Measurements from ENCODE around the gene ME1.
A peak's percentile ranks its signal among the peaks of the same experiment; 100 is the strongest.

ME1 gene

GRCh38 chr6:83429857-83430610 lies 817 bp downstream of the ME1 start:
- Histone ChIP-seq H3K4me3 (ENCODE audit: low read depth, low read length) (peak overlapping the region; percentile 88), H2AFZ (peak overlapping the region; percentile 93), H3K27me3 (ENCODE audit: control insufficient read depth, insufficient read depth, low read length) (no peaks in the 10 kb centered on the region), H3K27ac (peak overlapping the region; percentile 90), H3K4me1 (no peaks in the 10 kb centered on the region), H3K9ac (peak overlapping the region; percentile 47), H3K36me3 (ENCODE audit: control insufficient read depth, insufficient read depth, low read length) (no peaks in the 10 kb centered on the region), H3K4me2 (ENCODE audit: low read length) (peak overlapping the region; percentile 94), H3K79me2 (peaks cover 6% of the 10 kb centered on the region), H3K9me3 (ENCODE audit: control insufficient read depth, low read length) (no peaks in the 10 kb centered on the region)
- no peak for TF ChIP-seq CTCF (IDR thresholded peaks at IDR 0.05)

GRCh38 chr6:83429269-83429668 lies 1.6 kb downstream of the ME1 start:
- H3K4me2 ChIP-seq (ENCODE audit: low read length), result no peak overlapping the region
- no peak overlapping the region for H3K27ac ChIP-seq
- H3K4me3 ChIP-seq (ENCODE audit: low read depth, low read length), result no peak overlapping the region
- H3K4me1 ChIP-seq, result no peaks in the 10 kb centered on the region
- H3K9ac ChIP-seq, result no peak overlapping the region
- TF ChIP-seq CTCF (IDR thresholded peaks at IDR 0.05), result no peak
- no peaks in the 10 kb centered on the region for H3K36me3 ChIP-seq (ENCODE audit: control insufficient read depth, insufficient read depth, low read length)
- H2AFZ ChIP-seq, result no peak overlapping the region
- H3K9me3 ChIP-seq (ENCODE audit: control insufficient read depth, low read length), result no peaks in the 10 kb centered on the region
- H3K79me2 ChIP-seq, result peaks cover 6% of the 10 kb centered on the region
- no peaks in the 10 kb centered on the region for H3K27me3 ChIP-seq (ENCODE audit: control insufficient read depth, insufficient read depth, low read length)

- peaks cover 19% of the 10 kb centered on the region for H3K4me1 ChIP-seq
- no peak overlapping the region for H3K9ac ChIP-seq
- H3K4me2 ChIP-seq (ENCODE audit: low read length), result no peak overlapping the region
- TF ChIP-seq CTCF (IDR thresholded peaks at IDR 0.05), result no peak
- H3K27me3 ChIP-seq (ENCODE audit: control insufficient read depth, insufficient read depth, low read length), result no peaks in the 10 kb centered on the region
- peaks cover 4% of the 10 kb centered on the region for H3K79me2 ChIP-seq
- H2AFZ ChIP-seq, result no peak overlapping the region
- H3K9me3 ChIP-seq (ENCODE audit: control insufficient read depth, low read length), result no peaks in the 10 kb centered on the region
- H3K36me3 ChIP-seq (ENCODE audit: control insufficient read depth, insufficient read depth, low read length), result no peaks in the 10 kb centered on the region
- H3K4me3 ChIP-seq (ENCODE audit: low read depth, low read length), result no peak overlapping the region
- no peak overlapping the region for H3K27ac ChIP-seq
These were observed 6.3 kb downstream of the ME1 start for GRCh38 chr6:83424392-83425018.

GRCh38 chr6:83417880-83418663 lies 12.8 kb downstream of the ME1 start:
- Histone ChIP-seq H3K4me1 (peaks cover 33% of the 10 kb centered on the region), H3K27me3 (ENCODE audit: control insufficient read depth, insufficient read depth, low read length) (no peaks in the 10 kb centered on the region), H3K27ac (peak overlapping the region; percentile 57), H3K9ac (no peak overlapping the region), H3K9me3 (ENCODE audit: control insufficient read depth, low read length) (no peaks in the 10 kb centered on the region), H3K4me2 (ENCODE audit: low read length) (no peak overlapping the region), H3K36me3 (ENCODE audit: control insufficient read depth, insufficient read depth, low read length) (no peaks in the 10 kb centered on the region), H2AFZ (peak overlapping the region; percentile 40), H3K4me3 (ENCODE audit: low read depth, low read length) (no peak overlapping the region), H3K79me2 (peaks cover 4% of the 10 kb centered on the region)
- TF ChIP-seq CTCF (IDR thresholded peaks at IDR 0.05), result peak; percentile 82

All from parathyroid adenoma (tissue), 2 donors.